Measurements from ENCODE around the gene SLC2A9. TPM values are rescaled to one million over a fixed set of nuclear protein-coding genes. Genes with fewer than 3 reads are reported as not detected.

The SLC2A9 gene
- total and polyA plus RNA-seq, 2 of the 13 experiments (the other 11 are each of a cell fraction or from before 2014, with no cell fraction given) = 36.2 to 42.3 TPM

GRCh38 chr4:10054571-10055041 is 33.3 kb upstream of the SLC2A9 start:
- no TSS peak for BruUV-seq (replicated peaks)
- Histone ChIP-seq H2AFZ (ENCODE audit: low read length) (no peak overlapping the region), H3K4me1 (ENCODE audit: insufficient read depth, low read length) (peaks cover 55% of the 10 kb centered on the region), H3K27ac (ENCODE audit: extremely low read length, insufficient read depth, low read length) (no peak overlapping the region), H3K9me3 (ENCODE audit: low read length) (no peaks in the 10 kb centered on the region), H4K20me1 (ENCODE audit: insufficient read depth, low read length) (no peaks in the 10 kb centered on the region), H3K9ac (ENCODE audit: insufficient read depth, low read depth, low read length) (no peak overlapping the region), H3K36me3 (replicated peaks in 1 of 2; ENCODE audit: control insufficient read depth in 1 of 2, insufficient read depth in 2 of 2, low read length in 2 of 2) (no peaks in the 10 kb centered on the region), H3K4me2 (ENCODE audit: low read depth, low read length) (no peak overlapping the region), H3K79me2 (ENCODE audit: insufficient read depth, low read length) (no peaks in the 10 kb centered on the region), H3K27me3 (ENCODE audit: control insufficient read depth in 1 of 2, insufficient read depth in 2 of 2, low read length in 2 of 2) (no peaks in the 10 kb centered on the region), H3K4me3 (replicated peaks in 1 of 3; ENCODE audit: insufficient read depth in 1 of 3, low read depth in 2 of 3, low read length in 3 of 3) (no peak overlapping the region)
- intact Hi-C loops (cut with micrococcal nuclease; ENCODE audit: unreplicated experiment) = no loop called here
- DNase-seq (ENCODE audit: low spot score) = peak; percentile 48
- FAIRE-seq = no peak
- POLR2A ChIA-PET = no interaction called here
- 65% methylated on average over 3 of the region's 4 CpGs for WGBS (ENCODE audit: low lambda C conversion rate)
- in situ Hi-C loops (cut with HindIII; ENCODE audit: extremely low pct_ligation_motif_present, low pct_unique_long_range_greater_than_20kb) = loop anchor here (5.0 kb wide), 1 partner anchor 37 kb away; no protein-coding TSS in a partner anchor
- CTCF ChIA-PET (ENCODE audit: low intra/inter-chr PET ratio, low total read pairs) = no interaction called here
- TF ChIP-seq NFKB2 (CRISPR knock-in tag; IDR thresholded peaks at IDR 0.05; ENCODE audit: borderline replicate concordance) = no peak
- no peak for TF ChIP-seq ZNF230 (CRISPR knock-in tag; IDR thresholded peaks at IDR 0.05)
- ATAC-seq = no peak

GRCh38 chr4:10053635-10054453 is 32.5 kb upstream of the SLC2A9 start:
- intact Hi-C loops (cut with micrococcal nuclease; ENCODE audit: unreplicated experiment) (no loop called here), in situ Hi-C loops (cut with HindIII; ENCODE audit: extremely low pct_ligation_motif_present, low pct_unique_long_range_greater_than_20kb) (loop anchor here (5.0 kb wide), 1 partner anchor 37 kb away; no protein-coding TSS in a partner anchor)
- Histone ChIP-seq H3K36me3 (replicated peaks in 1 of 2; ENCODE audit: control insufficient read depth in 1 of 2, insufficient read depth in 2 of 2, low read length in 2 of 2) (no peaks in the 10 kb centered on the region), H4K20me1 (ENCODE audit: insufficient read depth, low read length) (no peaks in the 10 kb centered on the region), H3K27me3 (ENCODE audit: control insufficient read depth in 1 of 2, insufficient read depth in 2 of 2, low read length in 2 of 2) (no peaks in the 10 kb centered on the region), H3K4me3 (replicated peaks in 1 of 3; ENCODE audit: insufficient read depth in 1 of 3, low read depth in 2 of 3, low read length in 3 of 3) (no peak overlapping the region), H3K9me3 (ENCODE audit: low read length) (no peaks in the 10 kb centered on the region), H3K9ac (ENCODE audit: insufficient read depth, low read depth, low read length) (no peak overlapping the region), H2AFZ (ENCODE audit: low read length) (no peak overlapping the region), H3K27ac (ENCODE audit: extremely low read length, insufficient read depth, low read length) (no peak overlapping the region), H3K4me2 (ENCODE audit: low read depth, low read length) (no peak overlapping the region), H3K4me1 (ENCODE audit: insufficient read depth, low read length) (peaks cover 63% of the 10 kb centered on the region), H3K79me2 (ENCODE audit: insufficient read depth, low read length) (no peaks in the 10 kb centered on the region)
- 67% methylated on average over 8 of the region's 8 CpGs for WGBS (ENCODE audit: low lambda C conversion rate)
- peak; percentile 58; the same call in 2 of the 3 replicates for ATAC-seq
- no TSS peak for BruUV-seq (replicated peaks)
- no peak for DNase-seq (ENCODE audit: low spot score)
- FAIRE-seq = peak; percentile 82
- POLR2A ChIA-PET = no interaction called here
- CTCF ChIA-PET (ENCODE audit: low intra/inter-chr PET ratio, low total read pairs) = no interaction called here
- no peak for TF ChIP-seq MXD3 (CRISPR knock-in tag; IDR thresholded peaks at IDR 0.05)
- no peak for TF ChIP-seq ZBTB3 (CRISPR knock-in tag; IDR thresholded peaks at IDR 0.05; ENCODE audit: borderline replicate concordance, low read depth)
- no peak for TF ChIP-seq SIX4 (CRISPR knock-in tag; IDR thresholded peaks at IDR 0.05)
- TF ChIP-seq SP5 (CRISPR knock-in tag; IDR thresholded peaks at IDR 0.05; ENCODE audit: borderline replicate concordance, low read depth) = no peak
- no peak for TF ChIP-seq ZFP37 (CRISPR knock-in tag; IDR thresholded peaks at IDR 0.05; ENCODE audit: borderline replicate concordance)
- TF ChIP-seq DPF2 (CRISPR knock-in tag; IDR thresholded peaks at IDR 0.05; ENCODE audit: borderline replicate concordance, low read depth) = no peak
- no peak for TF ChIP-seq EP300 (IDR thresholded peaks at IDR 0.05; ENCODE audit: low read depth in 2 of 2, low read length in 2 of 2)
- no peak for TF ChIP-seq EP300 (CRISPR knock-in tag; IDR thresholded peaks at IDR 0.05; ENCODE audit: borderline replicate concordance)
- TF ChIP-seq ZNF264 (CRISPR knock-in tag; IDR thresholded peaks at IDR 0.05) = no peak
- peak; percentile 84 for TF ChIP-seq MAX (IDR thresholded peaks at IDR 0.05)
- no peak for TF ChIP-seq TSC22D2 (CRISPR knock-in tag; IDR thresholded peaks at IDR 0.05; ENCODE audit: borderline replicate concordance)
- TF ChIP-seq RXRB (CRISPR knock-in tag; IDR thresholded peaks at IDR 0.05; ENCODE audit: borderline replicate concordance) = no peak
- TF ChIP-seq E2F1 (CRISPR knock-in tag; IDR thresholded peaks at IDR 0.05) = no peak
- no peak for TF ChIP-seq SIN3B (IDR thresholded peaks at IDR 0.05; ENCODE audit: low read length)

Measured in HepG2 (cell line).